ENCODE results near the gene HDAC9. TPM values are rescaled to one million over a fixed set of nuclear protein-coding genes. Genes with fewer than 3 reads are reported as not detected.

Gene HDAC9
- total RNA-seq, 1 donor, result 20.9 TPM

DNA sequence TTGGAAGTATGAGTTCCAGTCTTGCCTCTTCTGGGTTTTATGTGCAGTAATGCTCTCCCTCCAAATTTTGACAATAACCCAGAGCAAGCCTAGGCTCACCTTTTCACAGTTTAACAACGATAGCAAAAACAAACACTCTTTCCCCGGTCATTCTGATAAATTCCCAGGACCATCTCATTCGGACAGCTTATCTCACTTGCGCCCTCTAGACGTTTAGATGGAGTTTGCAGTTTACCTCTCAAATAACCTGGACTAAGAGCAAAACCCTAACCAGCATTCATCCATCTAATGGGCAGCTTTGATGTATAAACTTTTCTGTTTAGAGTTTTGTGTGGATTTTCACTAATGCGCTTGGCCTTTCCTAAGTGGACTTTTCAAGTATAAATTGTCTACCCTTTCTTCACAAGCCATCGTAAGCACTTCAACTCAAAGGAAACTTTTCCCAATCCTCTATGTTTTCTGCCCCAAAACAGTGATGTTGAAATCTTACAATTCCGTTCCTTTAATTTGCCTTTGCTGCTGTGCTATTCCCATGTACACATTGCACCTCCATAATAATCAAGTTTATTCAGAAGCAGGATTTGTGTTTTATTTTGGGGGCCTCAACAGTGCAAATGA is 114.9 kb downstream of the HDAC9 start:
- Histone ChIP-seq H3K9me3 (ENCODE audit: low read depth, low read length) (no peaks in the 10 kb centered on the region), H3K27me3 (ENCODE audit: insufficient read depth, low read length) (no peaks in the 10 kb centered on the region), H3K4me1 (ENCODE audit: insufficient read depth, low read length) (no peaks in the 10 kb centered on the region), H3K4me3 (ENCODE audit: low read length) (no peak overlapping the region)

DNA sequence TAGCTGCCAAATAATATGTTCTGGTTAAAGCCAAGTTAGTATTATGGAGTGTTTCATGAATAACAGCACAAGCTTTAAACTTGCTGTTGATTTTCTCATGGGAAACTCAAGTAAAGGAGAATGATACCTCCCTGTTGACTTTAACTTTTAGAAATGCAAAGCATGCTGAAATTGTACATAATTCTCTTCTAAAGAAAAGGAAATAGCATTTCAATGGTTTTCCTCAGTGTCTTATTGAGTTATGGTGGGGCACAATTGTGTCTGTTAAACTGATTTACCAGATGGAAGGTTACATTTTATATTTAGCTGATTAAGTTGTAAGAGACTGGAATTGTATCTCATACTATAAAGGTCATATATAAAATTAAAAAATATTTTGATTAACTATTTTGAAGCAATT is 119.3 kb downstream of the HDAC9 start:
- Histone ChIP-seq H3K27me3 (ENCODE audit: insufficient read depth, low read length) (no peaks in the 10 kb centered on the region), H3K4me3 (ENCODE audit: low read length) (no peak overlapping the region), H3K9me3 (ENCODE audit: low read depth, low read length) (no peaks in the 10 kb centered on the region), H3K4me1 (ENCODE audit: insufficient read depth, low read length) (no peaks in the 10 kb centered on the region)

DNA sequence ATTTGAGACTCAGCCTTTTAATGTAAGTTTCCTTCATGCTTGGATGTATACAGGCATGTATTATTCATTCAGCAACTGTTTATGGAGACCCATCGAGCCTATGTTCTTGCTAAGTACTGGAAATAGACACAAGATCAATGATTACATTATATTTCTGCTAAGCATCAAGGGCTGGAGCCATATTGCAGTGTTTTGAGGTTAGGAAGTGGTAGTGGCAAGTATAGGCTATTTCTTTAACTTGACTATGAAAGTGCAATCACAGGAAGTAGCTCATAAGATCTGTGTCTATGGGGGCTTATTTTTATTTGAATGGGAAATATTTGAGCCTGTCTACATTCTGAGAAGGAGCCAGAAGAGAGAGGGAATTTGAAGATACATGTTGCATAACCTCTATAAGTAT is 123.8 kb downstream of the HDAC9 start:
- Histone ChIP-seq H3K9me3 (ENCODE audit: low read depth, low read length) (no peaks in the 10 kb centered on the region), H3K4me1 (ENCODE audit: insufficient read depth, low read length) (no peaks in the 10 kb centered on the region), H3K4me3 (ENCODE audit: low read length) (no peak overlapping the region), H3K27me3 (ENCODE audit: insufficient read depth, low read length) (no peaks in the 10 kb centered on the region)

DNA sequence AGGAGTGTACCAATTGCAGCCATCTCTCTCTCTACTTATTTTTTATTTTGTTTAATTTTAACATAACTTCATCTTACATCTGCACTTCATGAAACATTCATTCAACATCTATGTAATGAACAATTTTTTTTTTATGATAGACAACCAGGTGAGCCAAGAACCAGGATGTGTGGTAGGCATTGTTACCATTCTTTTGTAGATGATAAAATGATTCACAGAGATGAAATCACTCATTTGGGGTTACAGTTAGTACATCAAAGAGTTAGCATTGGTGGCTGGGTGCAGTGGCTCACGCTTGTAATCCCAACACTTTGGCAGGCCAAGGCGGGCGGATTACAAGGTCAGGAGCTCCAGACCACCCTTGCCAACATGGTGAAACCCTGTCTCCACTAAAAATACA is 127.8 kb downstream of the HDAC9 start:
- no peak overlapping the region for H3K4me3 ChIP-seq (ENCODE audit: low read length)
- no peaks in the 10 kb centered on the region for H3K27me3 ChIP-seq (ENCODE audit: insufficient read depth, low read length)
- H3K9me3 ChIP-seq (ENCODE audit: low read depth, low read length), result no peaks in the 10 kb centered on the region
- no peaks in the 10 kb centered on the region for H3K4me1 ChIP-seq (ENCODE audit: insufficient read depth, low read length)

DNA sequence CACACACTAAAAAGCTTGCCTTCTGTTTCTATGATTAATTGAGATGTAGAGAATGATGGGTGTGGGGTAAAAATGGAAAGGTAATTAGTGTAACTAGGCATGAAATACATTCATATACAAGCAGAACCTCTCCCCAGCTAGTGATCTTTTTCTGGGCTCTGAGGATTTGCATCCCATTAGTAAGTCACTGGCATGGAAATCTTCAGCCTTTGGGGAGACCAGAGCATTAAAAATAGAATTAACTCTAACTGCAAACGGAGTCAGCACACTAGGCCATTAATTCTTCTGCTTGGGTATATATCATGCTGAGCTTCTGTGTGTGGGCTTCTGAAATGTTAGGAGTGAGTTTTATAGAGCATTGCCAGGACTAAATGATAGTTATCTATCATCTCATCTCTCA is 128.9 kb downstream of the HDAC9 start:
- no peaks in the 10 kb centered on the region for H3K4me1 ChIP-seq (ENCODE audit: insufficient read depth, low read length)
- no peaks in the 10 kb centered on the region for H3K9me3 ChIP-seq (ENCODE audit: low read depth, low read length)
- no peaks in the 10 kb centered on the region for H3K27me3 ChIP-seq (ENCODE audit: insufficient read depth, low read length)
- no peak overlapping the region for H3K4me3 ChIP-seq (ENCODE audit: low read length)

- Histone ChIP-seq H3K27me3 (ENCODE audit: insufficient read depth, low read length) (no peaks in the 10 kb centered on the region), H3K4me3 (ENCODE audit: low read length) (no peak overlapping the region), H3K4me1 (ENCODE audit: insufficient read depth, low read length) (no peaks in the 10 kb centered on the region), H3K9me3 (ENCODE audit: low read depth, low read length) (no peaks in the 10 kb centered on the region)
Observed at GRCh38 chr7:18626086-18626485, 130.5 kb downstream of the HDAC9 start.

DNA sequence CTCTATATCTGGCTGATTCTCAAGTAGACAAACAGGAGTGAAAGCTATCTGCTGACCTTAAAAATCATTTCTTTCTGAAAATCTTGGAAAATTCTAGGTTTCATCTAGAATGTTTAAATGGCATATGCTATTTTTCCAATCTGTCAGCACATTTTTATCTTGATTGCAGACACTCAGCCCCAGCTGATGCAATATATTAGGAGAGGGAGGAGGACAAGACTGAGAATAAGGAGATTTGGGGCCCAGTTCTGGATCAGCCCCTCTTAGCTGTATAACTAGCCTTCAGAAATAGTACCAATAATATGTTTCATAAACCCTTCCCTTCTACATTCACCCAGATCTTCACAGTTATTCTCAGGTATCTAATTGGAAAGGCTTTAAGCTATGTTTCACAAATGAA is 131.2 kb downstream of the HDAC9 start:
- Histone ChIP-seq H3K4me1 (ENCODE audit: insufficient read depth, low read length) (no peaks in the 10 kb centered on the region), H3K27me3 (ENCODE audit: insufficient read depth, low read length) (no peaks in the 10 kb centered on the region), H3K4me3 (ENCODE audit: low read length) (no peak overlapping the region)

DNA sequence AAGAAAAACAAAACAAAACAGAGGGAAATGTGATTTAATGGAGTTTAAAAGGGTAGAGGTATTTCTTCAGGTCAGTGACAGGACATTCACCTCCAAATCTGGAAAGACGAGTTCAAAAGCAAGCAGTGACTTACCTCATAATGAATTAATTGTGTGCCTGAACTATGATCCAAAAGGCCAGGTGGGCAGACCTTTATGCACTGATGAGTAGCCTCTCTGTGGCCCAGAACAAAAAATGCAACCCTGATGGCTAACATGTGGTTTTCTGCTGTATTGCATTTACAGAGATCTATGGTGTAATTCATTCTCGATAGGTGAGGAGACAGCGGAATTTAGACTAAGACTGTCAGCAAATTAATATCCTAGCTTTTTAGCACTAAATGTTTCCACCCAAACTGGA is 142.0 kb downstream of the HDAC9 start:
- peaks cover 15% of the 10 kb centered on the region for H3K4me1 ChIP-seq (ENCODE audit: insufficient read depth, low read length)
- H3K27me3 ChIP-seq (ENCODE audit: insufficient read depth, low read length), result no peaks in the 10 kb centered on the region
- no peaks in the 10 kb centered on the region for H3K9me3 ChIP-seq (ENCODE audit: low read depth, low read length)
- H3K4me3 ChIP-seq (ENCODE audit: low read length), result no peak overlapping the region

More for the DNA sequence above, 131.2 kb downstream of the HDAC9 start:
- no peaks in the 10 kb centered on the region for H3K9me3 ChIP-seq (ENCODE audit: low read depth, low read length)

DNA sequence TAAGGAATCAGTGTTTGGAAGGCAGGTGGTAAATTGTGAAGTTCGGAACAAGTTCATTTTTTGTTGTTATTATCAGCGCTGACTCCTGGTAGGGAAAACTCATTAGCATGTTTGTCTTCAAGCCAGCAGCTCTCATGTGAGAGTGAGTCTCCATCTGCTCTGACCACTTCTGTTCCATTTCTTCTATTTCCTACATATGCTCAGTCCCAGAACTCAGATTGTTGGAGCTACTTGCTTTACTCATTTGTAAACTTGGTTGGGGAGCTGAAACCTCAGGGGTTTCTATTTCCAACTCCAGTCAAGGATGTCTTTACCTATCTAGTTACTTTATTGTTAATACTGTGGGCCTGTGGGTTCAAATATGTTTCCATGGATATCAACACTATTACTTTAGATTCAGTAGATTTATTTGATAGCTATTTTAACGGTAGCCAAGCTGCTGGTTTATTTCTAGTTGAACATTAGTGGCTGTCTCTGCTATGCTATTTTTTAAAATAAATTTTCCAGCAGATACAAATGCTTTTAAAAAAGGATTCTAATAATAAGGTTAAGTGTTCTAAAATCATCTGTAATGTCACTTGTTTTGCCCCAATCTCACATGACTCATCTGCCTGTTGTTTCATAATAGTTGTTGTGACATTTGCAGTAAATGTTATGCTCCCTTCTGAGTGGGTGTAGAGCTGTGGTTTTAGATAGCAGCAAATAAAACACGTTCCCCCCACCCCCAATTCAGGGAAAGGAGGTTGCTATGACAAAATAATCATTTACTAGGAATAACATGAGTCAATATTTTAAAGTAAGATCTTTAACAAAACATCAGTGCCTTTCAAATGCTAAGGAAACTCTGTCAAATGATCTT is 143.3 kb downstream of the HDAC9 start:
- H3K4me3 ChIP-seq (ENCODE audit: low read length), result no peak overlapping the region
- no peaks in the 10 kb centered on the region for H3K27me3 ChIP-seq (ENCODE audit: insufficient read depth, low read length)
- peaks cover 15% of the 10 kb centered on the region for H3K4me1 ChIP-seq (ENCODE audit: insufficient read depth, low read length)
- H3K9me3 ChIP-seq (ENCODE audit: low read depth, low read length), result no peaks in the 10 kb centered on the region

- no peak overlapping the region for H3K4me3 ChIP-seq (ENCODE audit: low read length)
- H3K9me3 ChIP-seq (ENCODE audit: low read depth, low read length), result no peaks in the 10 kb centered on the region
- H3K4me1 ChIP-seq (ENCODE audit: insufficient read depth, low read length), result peaks cover 15% of the 10 kb centered on the region
- H3K27me3 ChIP-seq (ENCODE audit: insufficient read depth, low read length), result no peaks in the 10 kb centered on the region
Observed at GRCh38 chr7:18639711-18640110, 144.2 kb downstream of the HDAC9 start.

DNA sequence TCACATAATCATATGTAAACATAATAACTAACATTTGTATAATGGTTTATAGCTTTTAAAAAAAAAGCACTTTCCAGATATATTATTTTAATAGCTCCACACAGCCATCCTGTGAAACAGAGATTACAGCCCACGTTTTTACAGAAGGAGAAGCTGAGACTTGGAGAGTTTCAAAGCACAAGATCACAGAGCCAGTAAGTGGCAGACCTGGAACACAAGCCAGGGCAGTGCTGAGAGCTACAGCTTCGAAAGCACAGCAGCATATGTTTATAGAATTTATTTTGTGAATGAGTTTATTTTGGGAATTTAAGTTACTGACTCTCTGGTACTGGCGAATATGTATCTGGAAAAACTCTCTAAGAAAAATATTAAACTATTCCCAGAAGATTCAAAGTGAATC is 149.4 kb downstream of the HDAC9 start:
- Histone ChIP-seq H3K4me1 (ENCODE audit: insufficient read depth, low read length) (peaks cover 2% of the 10 kb centered on the region), H3K9me3 (ENCODE audit: low read depth, low read length) (no peaks in the 10 kb centered on the region), H3K4me3 (ENCODE audit: low read length) (no peak overlapping the region), H3K27me3 (ENCODE audit: insufficient read depth, low read length) (no peaks in the 10 kb centered on the region)

- H3K4me3 ChIP-seq (ENCODE audit: low read length), result no peak overlapping the region
- H3K4me1 ChIP-seq (ENCODE audit: insufficient read depth, low read length), result no peaks in the 10 kb centered on the region
- no peaks in the 10 kb centered on the region for H3K27me3 ChIP-seq (ENCODE audit: insufficient read depth, low read length)
- H3K9me3 ChIP-seq (ENCODE audit: low read depth, low read length), result no peaks in the 10 kb centered on the region
Observed at GRCh38 chr7:18647582-18647981, 152.0 kb downstream of the HDAC9 start.

- no peak overlapping the region for H3K4me3 ChIP-seq (ENCODE audit: low read length)
- no peaks in the 10 kb centered on the region for H3K9me3 ChIP-seq (ENCODE audit: low read depth, low read length)
- no peaks in the 10 kb centered on the region for H3K4me1 ChIP-seq (ENCODE audit: insufficient read depth, low read length)
- H3K27me3 ChIP-seq (ENCODE audit: insufficient read depth, low read length), result no peaks in the 10 kb centered on the region
Observed at GRCh38 chr7:18648849-18649758, 153.6 kb downstream of the HDAC9 start.

DNA sequence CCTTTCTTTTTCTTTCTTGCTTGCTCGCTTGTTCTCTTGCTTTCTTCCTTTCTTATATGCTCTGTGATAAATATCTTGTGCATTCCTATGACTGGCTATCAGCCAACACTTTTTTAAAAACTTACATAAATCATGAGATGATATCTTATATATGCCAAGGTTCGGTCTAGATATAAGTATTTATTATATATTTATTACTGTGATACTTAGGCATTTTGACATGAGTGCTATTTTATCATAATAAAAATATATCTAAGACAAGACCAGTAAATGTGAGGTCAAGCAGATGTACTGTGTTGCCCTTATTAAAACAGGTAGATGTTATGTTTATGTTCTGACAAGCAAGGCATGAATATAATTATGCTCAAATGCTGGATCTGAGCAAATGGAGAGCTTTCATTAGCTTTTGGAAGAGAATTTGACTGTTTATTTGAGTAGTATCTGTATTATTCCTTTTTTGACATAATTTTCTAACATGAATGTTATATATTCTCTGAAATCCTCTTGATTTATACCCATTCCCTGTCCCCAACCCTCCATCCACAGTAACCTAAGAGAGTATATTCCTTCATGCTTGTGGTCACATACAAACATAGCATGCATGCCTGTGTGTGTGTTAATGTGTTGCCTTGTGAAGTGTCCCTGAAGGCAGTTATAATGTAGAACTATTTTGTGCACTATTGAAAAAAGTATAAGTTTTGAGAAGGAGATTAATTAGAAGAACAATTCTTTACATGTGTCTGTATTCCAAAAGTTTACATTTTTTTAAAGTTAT is 158.0 kb downstream of the HDAC9 start:
- H3K4me3 ChIP-seq (ENCODE audit: low read length), result no peak overlapping the region
- no peaks in the 10 kb centered on the region for H3K27me3 ChIP-seq (ENCODE audit: insufficient read depth, low read length)
- peaks cover 25% of the 10 kb centered on the region for H3K4me1 ChIP-seq (ENCODE audit: insufficient read depth, low read length)
- H3K9me3 ChIP-seq (ENCODE audit: low read depth, low read length), result no peaks in the 10 kb centered on the region

All from mononuclear cell (primary cell).